GM21360 (cell line): ENCODE data around the gene TXLNB.
"Not testable (repeated sequence)": the region's sequence is repeated elsewhere in the genome, so short reads cannot be mapped to it uniquely, and the experiment has no call there.

Experiments
- ATAC-seq: cut with Tn5 transposase; IDR thresholded peaks from one replicate; pipeline ENCODE4 v1.9.1; 2021; ENCODE audit warnings: mild to moderate bottlenecking, moderate library complexity; ENCODE audit not compliant: unreplicated experiment

The TXLNB gene

GRCh38 chr6:139240161-139241010, 51.4 kb downstream of the TXLNB start:
- no peak for ATAC-seq

- no peak for ATAC-seq
Observed at GRCh38 chr6:139239064-139239463, 52.7 kb downstream of the TXLNB start.

DNA sequence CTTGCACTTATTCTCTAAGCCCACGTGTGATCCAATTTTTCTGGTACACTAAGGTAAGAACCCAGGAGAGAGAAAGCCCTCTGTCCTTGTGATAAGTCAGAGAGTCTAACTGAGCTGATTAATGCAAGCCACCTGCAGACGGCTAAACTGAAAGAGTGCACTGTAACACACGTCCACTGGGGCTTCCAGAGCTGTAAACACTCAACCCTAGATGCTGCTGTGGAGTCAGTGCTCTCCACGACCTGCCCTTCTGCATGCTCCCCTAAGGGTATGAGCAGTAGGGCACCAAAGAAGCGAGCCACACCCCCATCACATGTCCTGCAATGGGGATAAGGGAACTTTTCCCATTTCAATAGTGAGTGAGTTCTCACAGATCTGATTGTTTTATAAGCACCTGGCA, 55.7 kb downstream of the TXLNB start:
- no peak for ATAC-seq

DNA sequence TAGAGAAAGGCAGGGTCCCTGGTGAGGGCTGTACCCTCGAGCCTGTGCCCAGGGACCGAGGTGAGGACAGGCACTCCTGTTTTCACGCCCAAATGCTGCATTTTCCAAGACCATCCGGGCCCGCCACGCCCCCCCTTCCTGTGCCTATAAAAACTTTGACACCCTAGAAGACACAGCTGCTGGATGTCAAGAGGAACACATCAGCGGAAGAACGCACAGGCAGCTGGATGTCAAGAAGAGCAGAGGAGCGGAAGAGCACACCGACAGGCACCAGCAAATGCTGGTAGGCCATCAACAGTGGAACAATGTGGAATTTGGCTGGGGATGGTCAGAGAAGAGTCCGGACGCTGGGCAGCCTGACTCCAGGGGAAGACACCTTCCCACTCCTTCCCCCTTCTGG, 56.1 kb downstream of the TXLNB start:
- ATAC-seq, result no peak

- not testable (repeated sequence) for ATAC-seq
Observed at GRCh38 chr6:139234193-139234592, 57.6 kb downstream of the TXLNB start.

GRCh38 chr6:139231206-139231605, 60.6 kb downstream of the TXLNB start:
- ATAC-seq, result no peak

GRCh38 chr6:139230391-139230840, 61.4 kb downstream of the TXLNB start:
- no peak for ATAC-seq

- ATAC-seq, result not testable (repeated sequence)
Observed at GRCh38 chr6:139228387-139228786, 63.4 kb downstream of the TXLNB start.

GRCh38 chr6:139219746-139220145, 72.1 kb downstream of the TXLNB start:
- no peak for ATAC-seq

DNA sequence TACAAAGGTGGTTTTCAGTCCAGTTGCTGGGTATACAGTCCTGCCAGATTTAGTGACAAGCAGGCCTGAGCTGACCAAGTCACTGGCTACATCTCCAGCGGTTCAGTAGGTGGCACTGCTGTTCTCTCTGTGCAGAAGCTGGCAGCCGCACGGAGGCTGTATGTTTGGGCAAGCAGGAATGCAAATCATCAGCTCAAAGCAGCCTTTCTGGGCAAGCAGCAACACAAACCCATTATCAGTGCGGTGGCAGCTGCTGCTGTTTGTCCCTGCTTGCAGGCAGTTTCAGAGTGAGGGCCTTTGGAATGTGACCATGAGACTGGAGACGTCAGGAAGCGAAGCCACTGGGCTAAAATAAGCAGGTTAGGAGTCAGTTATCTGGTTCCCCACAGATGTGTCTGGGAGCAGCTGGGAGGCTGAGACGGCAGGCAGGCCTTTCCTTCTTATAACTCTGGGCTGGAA, 72.5 kb downstream of the TXLNB start:
- peak; percentile 100 for ATAC-seq

GRCh38 chr6:139212460-139212859, 79.3 kb downstream of the TXLNB start:
- not testable (repeated sequence) for ATAC-seq

GRCh38 chr6:139210766-139211165, 81.0 kb downstream of the TXLNB start:
- ATAC-seq, result not testable (repeated sequence)

GRCh38 chr6:139205843-139206242, 86.0 kb downstream of the TXLNB start:
- ATAC-seq, result no peak

- no peak for ATAC-seq
Observed at GRCh38 chr6:139204978-139205377, 86.8 kb downstream of the TXLNB start.

DNA sequence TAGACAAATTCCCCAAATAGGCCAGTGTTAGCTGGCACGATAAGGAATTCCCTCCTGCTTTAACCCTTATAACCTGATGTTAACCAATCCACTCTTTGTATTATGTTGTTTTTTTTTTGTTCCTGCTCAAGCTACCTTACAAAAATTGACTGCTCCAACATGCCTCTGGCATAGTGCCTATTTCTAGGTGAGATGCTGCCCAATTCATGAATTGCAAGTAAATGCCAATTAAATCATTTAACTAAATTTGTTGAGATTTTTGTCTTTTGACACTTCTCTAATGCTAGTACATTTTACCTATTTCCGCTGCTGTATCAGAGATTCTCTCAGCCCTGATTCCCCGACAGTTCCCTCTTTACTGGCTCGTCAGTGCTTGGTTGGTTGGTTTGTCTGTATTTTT, 90.4 kb downstream of the TXLNB start:
- ATAC-seq, result no peak

- ATAC-seq, result no peak
Observed at GRCh38 chr6:139198529-139199288, 93.1 kb downstream of the TXLNB start.

DNA sequence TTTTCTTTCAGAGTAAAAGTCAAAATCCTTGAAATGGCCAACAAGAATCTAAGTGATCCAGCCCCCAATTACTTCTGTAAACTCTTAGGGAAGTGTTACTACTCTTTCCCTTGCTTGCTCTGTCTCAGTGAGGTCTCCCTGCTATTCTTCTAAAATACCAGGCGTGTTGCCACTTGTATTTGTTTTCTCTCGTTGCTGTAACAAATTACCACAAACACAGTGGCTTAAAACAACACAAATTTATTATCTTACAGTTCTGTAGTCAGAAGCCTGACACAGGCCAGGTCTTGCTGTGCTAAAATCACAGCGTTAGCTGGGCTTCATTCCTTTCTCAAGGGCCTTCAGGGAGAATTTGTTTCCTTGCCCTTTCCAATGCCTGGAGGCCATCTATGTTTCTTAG, 97.1 kb downstream of the TXLNB start:
- ATAC-seq, result no peak
